Activated CD4-positive, alpha-beta T cell treated with anti-CD3 and anti-CD28 coated beads for 24 hours (primary cell): Measurements from ENCODE around the gene TFG.

Source experiments
- DNase-seq, 2 donors: peaks; one replicate each; pipeline ENCODE4 v3.0.0-alpha.2; 2020; ENCODE audit warnings: low read depth in 2 of 2

Gene TFG

DNA sequence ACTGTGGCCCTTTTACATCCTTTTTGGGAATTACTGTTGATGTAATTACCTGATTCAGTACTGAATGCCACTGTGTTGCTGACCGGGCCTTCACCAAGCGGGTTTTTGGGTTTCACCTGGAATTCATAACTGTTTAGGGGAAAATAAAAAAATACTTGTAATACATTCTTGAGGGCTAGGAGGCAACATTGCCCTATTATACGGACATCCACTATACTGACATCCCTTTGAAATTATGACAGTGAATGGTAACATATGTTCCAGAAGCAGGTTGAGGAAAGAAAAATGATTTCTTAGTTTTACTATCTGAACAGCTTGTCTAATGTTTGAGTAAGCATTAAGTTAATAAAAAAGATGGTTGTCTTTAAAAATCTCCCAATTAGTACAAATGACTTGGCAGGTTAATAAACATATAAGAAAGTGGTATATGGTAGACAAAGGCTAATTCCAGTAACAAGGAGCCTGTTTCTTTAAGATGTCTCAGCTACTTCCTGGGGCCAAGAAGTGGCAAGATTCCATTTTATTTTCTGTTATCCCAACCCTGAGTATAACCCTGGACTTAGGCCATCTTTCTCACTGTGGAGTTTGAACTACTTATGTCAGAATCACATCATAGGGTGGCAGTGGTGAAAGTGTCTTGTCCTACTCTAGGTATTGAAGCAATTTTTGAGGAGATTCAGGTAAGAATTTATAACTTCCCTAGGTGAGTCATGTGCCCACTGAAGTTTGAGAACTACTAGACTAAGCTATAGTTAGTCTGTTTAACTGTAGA lies 45.5 kb downstream of the TFG start:
- DNase-seq, result no peak

DNA sequence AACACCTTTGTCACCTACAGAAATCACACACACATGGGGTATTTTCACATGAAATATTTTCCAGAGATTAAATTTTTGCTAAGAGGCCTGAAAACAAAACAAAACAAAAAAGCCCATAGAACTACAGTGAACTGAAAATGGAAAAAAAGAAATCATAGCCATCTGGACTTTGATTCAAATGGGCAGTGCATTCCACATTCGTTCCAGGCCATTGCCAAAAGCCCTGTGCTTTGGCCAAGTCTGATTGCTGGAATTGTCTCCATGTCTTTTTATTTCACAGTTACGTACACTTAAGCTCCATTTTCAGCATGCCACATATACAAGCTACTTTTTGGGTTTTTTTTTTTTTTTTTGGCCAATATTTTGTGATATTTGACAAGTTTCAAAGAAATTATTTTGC lies 47.1 kb downstream of the TFG start:
- DNase-seq, result no peak

DNA sequence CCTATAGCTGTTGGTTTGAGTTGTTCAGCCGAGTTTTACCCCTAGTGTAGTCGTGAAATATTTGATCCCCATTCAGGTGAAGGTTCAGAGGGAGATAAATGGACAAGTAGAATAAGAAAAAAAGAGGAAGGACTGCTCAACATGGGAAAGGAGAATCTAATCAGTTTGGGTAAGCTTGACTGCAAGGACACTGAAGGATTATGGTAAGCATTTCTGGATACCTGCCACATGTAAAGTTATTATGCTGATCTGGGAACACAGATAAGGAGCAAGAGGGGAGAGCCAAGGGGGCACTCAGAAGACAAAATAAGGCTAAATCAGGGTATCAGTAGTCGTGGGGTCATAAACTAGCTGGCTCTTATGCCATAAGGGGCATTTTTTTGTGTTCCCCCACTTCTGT lies 49.9 kb downstream of the TFG start:
- DNase-seq, result no peak

DNA sequence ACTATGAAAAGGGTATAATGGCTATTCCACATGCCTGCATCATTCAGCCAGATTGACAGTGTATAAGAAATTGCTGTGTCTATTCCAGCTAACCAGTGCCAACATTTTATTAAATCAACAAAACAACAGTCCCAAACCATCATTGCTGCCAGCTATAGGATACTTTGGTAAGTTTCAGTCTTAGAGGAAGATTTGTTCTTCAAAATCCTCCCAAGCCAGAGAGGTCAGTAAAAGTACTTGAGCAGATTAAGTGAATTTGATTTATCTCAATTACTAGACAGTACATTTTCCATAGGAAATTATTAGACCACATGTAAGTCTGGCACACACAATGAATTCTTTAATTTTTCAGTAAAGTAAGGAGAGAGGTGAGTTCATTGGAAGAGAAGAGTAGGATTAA lies 50.7 kb downstream of the TFG start:
- no peak for DNase-seq

DNA sequence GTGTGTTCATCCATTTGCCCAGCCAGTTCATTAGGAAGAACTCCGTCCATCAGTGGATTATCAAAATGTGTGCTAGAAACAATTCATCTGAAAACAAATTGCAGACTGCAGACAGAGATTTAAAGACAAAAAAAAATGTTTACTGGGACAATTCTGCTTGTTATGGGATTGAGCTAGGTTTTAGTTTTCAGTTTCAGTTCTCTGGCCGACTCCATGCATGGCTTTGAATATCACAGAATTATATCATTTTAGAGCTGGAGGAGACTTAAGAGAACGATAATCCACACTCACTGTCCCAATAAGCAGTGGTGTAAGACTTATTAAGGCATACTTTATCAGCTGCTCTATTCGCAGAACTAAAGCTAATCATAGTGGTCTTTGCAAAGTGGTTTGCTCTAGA lies 51.1 kb downstream of the TFG start:
- no peak for DNase-seq

DNA sequence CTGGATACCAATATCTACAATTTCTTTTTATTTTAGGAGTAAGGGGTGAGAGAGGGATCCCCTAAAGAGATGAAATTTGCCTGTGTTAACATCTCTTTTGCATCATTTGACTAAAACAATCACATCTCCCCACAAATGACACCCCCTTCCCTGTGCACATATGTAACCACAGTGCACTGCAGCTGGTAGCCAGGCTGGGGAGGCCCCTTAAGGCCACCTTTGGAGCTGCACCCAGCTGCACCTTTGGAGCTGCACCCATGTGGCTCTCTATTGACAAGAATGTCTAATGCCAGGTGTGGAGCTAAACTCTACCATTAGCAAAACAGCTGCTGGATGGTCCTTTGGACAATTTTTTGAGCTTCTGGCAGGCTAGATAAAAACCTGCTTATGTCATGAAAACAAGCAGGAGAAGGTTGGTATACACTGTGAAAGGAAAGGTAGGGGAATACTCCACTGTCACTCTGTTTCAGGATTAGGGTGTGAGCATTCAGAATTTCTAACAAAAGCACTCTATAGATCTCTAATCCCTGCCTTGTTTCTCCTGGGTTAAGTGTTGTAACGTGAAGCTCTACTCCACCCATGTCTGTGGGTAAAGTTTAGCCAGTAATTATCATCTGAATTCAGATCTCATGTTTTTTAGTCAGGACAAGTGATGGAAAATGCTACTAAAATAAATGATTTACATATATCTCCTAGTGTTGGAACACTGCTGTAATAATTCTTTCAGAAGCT lies 52.1 kb downstream of the TFG start:
- no peak for DNase-seq

DNA sequence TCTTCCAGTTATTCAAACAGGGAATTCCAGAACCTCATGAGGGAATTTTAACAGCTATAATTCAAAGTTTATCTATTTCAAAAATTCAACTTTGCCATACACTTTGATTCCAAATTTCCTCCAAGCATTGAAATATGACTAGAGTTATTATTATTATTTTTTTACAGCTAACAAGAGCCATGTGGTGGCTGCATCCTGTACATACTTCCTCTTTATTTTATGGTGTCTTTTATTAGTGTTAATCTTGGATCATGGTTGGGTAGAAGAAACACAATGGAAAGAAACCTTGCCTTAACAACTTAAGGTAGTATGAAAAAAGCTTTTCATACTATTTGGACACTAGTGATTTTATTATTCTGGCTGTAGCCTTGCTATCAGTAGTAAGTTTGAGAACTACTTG lies 52.7 kb downstream of the TFG start:
- DNase-seq, result no peak

DNA sequence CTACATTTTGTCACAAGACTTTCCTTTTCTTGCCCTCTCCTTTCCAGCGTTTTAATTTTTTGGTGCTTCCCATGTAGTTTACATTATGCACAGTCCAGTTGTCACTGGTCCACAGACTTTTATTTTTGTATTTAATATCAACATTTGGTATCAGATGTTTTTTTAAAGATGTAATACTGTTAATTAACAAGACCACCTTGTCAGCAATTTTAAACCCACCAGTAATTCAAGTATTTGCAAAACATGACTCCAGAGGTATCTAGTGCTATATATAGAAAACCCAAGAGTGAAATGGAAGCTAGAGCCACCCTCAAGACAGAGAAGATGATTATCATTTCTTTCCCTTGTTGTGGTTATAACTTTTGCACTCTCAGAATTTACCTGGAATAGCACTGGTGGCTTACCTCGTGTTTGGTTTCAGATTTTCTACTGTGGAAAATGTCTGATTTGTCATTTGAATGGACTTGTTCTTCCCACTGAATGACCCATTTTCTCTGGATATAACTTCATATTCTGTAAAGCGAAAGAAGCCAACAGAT lies 56.2 kb downstream of the TFG start:
- DNase-seq, result no peak

DNA sequence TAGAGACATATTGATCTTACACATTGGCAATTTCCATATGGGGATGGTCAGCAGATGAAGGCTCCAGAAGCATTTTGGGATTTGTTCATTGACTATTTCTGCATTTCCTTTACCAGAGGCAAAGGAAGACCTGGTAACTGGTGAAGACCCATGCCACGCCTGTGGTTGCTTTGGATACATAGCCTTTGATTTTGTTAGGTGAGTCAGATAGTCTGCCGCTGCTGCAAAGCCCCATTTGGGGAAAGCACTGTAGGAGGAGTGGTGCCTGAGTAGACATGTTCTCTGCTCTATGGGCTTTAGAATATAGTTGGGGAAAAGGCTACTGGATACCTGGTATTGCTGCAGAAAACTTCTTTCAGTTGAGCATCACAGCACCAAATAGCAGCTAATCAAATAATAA lies 56.8 kb downstream of the TFG start:
- DNase-seq, result no peak

DNA sequence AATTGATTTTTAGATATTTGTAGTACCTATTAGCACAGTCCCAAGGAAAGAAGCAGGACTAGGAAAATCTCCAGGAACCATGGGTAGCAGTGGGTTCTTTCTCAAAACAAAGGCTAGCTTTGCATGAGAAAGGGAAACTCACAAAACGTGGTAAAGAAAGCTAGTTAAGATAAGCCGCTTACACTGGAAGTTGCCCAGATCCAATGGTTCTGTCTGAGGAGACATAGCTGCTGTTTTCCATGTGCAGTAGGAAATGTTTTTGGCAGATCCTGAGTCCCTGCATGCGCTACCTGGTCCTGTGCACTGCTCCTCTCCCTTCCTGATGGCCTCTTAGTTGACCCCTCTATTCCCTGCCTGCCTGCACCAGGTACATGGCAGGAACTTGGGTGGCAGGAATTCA lies 60.4 kb downstream of the TFG start:
- DNase-seq, result no peak

DNA sequence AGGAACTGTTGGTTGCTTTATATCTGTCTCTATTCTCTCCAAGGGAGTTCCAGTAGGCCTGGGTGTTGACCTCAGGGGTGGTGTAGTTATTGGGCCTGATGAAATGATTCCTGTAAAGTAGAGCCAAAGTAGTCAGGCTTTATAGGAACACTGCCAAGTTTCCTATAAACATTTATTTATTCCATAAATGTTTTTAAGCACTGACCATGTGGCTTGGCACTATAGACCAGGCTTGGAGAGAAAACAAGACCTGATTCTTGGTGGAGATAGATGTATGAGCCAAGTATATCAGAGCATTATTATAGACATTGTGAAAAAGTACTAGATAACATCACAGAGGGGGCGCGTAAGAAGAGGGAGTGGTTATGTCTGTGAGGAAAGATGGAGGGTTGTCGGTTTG lies 65.9 kb downstream of the TFG start:
- DNase-seq, result no peak

DNA sequence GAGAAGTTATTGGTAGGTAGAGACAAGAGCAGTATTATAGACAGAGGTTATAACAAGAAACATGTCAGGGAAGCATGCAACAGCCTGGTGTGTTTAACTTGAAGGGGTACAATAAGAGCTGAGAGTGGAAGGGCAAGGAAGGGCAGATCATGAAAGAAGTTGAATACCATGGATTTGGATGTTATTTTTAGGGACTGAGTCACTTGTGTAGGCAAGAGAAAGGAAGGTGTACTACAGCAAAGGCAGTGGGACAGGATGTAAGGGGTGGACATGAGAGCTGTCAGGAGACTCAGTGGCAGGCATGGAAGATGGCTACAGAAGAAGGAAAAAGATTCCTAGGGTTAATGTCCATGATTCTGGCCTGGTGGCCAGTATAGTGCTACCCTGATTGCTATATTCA lies 66.4 kb downstream of the TFG start:
- no peak for DNase-seq

DNA sequence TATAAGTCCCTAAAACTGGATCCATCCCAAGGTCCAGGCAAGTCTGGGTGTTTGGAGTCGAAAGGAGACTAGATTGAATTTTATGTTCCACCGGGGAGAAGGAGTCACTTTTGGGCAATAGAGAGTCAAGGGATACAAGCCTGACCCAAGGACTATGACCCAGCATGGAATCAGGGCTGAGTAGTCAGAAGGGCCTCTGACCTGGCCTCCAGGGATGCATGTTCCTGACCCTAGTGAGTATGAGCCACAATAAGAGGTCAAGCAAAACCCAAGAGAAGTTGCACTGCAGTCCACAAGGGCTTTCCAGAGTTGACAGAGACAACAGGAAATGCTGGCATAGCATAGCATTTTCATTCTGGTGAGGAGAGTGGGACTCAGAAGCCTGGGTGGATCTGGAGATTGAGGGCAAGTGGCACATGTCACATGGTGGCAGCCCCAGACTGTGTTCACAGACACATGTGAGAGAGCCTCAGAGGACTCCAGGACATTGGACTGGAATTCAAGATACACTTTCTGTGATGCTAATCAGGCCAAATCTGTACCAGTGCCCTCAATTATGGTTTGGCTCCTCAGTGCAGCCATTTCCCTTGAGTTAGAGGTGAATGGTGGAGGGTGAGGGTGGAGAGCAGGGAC lies 66.9 kb downstream of the TFG start:
- no peak for DNase-seq

DNA sequence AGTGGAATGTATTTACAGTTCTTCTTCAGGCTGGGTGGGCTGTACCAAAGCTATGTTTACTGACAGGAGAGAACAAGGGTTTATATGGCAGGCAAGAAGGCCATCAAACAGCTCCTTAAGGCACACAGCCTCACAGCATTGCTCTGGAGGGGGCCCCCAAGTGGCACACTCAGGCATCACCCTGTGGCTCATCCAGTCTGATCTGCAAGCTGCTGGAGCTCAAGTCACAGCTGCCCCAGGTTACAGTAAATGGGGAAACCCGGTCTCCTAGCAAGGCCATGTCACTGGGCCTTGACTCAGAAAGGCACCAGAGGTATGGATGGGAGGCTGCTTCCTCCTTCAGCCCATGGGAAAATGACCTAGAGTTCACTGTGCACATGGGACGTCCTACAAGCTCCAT lies 67.5 kb downstream of the TFG start:
- no peak for DNase-seq

DNA sequence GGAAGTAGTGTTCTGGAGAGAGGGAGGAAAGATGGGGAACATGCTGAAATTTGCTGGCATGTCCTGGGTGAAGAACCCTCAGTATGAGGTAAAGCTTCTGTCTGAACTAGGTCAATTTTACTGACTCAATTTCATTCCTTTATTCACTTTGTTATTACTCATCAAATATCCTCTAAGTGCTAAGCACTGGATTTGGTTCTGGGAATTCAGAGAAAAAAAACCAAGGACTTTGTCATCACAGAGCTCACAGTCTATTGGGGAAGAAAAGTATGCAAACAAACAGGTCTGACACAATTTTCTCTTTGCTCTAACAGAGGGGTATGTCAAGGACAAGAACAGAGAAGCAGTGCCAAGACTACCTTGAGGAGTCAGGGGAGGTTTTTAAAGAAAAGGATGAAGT lies 68.0 kb downstream of the TFG start:
- DNase-seq, result no peak

DNA sequence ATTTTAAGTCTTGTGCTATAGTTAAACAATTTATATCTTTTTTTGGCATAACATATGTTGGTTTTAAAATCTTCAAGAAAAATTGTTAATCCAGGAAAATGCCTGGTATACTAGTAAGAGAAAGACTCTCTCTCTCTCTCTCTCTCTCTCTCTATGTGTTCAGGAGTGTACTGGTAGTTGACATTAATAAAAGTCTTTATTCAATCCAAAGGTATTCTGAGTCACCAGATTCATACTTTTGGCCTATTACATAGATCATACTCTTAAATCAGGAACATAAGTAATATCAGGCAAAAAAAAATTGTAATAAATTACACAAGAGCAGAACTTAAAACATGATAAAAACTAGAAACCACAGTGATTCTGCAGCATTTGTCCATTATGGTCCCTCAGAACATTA lies 70.2 kb downstream of the TFG start:
- DNase-seq, result no peak

DNA sequence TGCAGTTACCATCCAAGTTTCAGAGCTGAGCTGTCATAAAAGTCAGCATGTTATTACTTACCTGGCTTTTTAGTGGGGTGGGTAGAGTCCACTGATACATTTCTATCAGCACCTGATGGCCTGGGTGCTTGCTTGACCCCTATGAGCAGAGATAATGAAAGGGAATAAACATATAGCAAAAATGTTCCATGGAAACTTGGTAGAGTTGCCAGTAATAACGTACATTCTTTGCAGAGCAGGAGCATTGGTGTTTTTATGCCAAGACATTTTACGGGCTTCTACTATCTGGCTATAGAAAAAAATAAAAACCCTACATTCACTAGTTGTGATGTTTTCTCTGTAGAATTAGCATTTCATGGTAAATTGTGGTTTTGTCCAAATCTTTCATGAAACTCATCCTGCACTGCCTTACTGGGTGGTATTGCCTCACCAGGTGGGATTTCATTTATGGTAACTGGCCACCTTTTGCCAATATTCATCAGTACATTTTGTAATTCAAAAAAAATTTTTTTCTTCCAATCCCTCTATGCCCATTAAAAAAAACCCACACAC lies 70.9 kb downstream of the TFG start:
- no peak for DNase-seq

DNA sequence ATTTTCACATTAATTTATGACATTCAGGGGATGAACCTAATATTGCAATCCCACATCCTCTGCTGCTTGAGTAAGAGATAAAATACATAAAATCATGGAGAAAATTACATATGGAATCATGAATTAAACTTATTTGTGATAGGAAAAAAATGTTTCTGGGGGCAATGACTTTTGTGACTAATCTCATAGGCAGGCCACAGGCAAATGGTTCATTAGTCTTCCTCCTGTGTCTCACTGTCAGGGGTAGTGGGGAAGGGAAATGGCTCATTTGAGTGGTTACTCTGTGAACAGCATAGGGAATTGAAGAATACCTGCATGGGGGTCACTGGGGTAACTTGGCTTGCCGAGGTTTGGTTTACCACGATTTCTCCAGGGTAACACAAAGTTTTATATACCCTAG lies 72.0 kb downstream of the TFG start:
- DNase-seq, result no peak

DNA sequence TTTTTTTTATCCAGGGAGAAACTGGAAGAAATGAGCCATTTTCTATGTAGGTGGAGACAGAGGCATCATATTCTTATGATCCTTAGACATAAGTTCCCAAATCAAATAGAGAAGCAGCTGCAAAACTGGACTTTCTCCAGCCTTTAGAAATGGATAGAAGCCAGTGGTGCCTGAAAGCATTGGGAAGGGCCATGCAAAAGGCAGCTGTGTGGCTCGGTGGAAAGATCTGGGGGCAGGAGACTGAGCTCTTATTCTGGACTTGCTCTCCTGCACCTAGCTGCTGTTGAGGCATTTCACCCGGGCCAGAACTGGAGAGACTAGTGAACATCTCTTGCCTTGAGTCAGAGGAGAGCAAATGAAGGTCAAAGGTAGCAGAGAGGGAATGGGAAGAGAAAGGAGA lies 73.1 kb downstream of the TFG start:
- no peak for DNase-seq

DNA sequence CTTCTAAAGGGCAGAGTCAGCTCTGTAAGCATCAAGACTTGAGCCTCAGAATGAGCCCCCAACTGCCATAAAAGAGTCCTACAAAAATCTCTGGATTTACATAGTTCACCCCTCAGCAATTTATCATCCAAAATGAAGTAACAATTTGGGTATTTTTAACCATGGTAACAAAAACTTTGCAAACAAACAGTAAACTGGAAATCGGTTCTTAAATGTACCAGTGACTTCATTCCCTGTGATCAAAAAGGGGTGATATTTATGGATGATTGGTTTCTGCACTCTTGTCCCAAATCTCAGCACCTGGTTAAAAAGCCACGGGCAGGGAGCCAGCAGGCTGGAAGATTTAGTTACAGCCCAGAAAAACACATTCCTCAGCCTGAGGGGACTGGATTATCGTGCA lies 73.6 kb downstream of the TFG start:
- no peak for DNase-seq

DNA sequence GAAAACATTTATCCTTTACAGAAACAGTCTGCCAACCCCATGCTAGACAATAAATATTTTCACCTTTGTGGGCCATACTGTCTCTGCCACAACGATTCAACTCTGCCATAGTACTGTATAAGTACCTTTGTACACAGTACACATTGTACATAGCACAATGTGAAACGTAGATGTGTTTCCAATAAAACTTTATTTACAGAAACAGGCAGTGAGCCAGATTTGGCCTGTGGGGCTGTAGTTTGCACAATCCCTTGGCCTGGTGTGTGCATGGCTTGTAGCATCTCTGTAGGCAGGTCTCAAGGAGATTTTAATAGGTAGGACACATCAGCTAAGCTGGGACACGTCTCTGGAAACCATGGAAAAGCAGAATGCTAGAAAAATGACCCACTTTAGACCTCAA lies 74.3 kb downstream of the TFG start:
- DNase-seq, result no peak

DNA sequence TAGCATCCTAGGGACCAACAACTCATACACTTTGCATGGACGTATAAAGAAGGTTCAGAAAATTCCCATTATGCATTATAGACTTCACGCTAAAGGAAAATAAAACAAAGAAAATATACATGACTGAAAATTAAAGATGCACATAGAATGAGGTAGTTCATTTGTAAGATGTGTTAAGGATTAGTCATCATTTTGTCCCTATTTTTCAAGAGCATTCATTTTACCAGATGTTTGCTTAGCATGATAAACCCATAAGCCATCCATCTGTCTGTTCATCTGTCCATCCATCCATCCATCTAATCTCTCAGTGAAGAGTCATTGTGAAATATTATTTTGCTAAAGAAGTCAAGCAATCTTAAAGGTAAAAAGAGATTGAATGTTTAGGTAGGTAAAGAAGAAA lies 80.3 kb downstream of the TFG start:
- DNase-seq, result no peak

DNA sequence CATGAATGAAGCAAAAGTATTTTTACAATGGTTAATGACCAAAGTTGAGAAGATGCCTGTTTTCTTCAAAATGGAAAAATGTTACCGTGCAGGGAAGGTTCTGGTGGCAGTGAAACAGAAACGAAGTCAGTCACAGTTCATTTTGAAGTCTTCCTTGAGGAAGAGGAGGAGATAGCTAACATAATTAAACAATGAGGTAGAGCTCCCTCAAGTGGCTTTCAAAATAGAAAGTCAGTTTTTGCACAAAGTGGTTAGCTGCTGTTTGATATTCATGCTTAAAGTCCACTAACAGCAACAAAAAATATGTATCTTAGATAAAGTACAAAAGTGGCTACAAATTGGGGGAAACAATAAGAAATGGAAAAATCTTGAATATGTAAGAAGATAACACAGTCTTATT lies 87.3 kb downstream of the TFG start:
- DNase-seq, result no peak
